KBM-7 (cell line): ENCODE data around the gene CSN2.
A peak's percentile ranks its signal among the peaks of the same experiment; 100 is the strongest.
"Not testable (repeated sequence)": the region's sequence is repeated elsewhere in the genome, so short reads cannot be mapped to it uniquely, and the experiment has no call there.

Source experiments
- DNase-seq: peaks from one replicate; pipeline ENCODE4 v3.0.0-alpha.2; 2015
- in situ Hi-C: fragments of 300-500 bp; cut with MboI; formaldehyde crosslinking; loops from 2 replicates; pipeline ENCODE4 v1.14.3; 2020; ENCODE audit warnings: low sequenced_read_pairs, low pct_unique_long_range_greater_than_20kb, mixed read lengths

Gene CSN2

GRCh38 chr4:69965628-69966027, at the start of gene CSN2:
Gene CSN2 (minus strand): TSS chr4:69965728. CDS start chr4:69960995, 4,733 bp downstream.
- no peak for DNase-seq
- in situ Hi-C loops = no loop called here

GRCh38 chr4:70008771-70009170, 43.2 kb upstream of the CSN2 start:
- in situ Hi-C loops = no loop called here
- no peak for DNase-seq

- DNase-seq = no peak
- in situ Hi-C loops = no loop called here
Measured at GRCh38 chr4:70002507-70002906, 37.0 kb upstream of the CSN2 start.

GRCh38 chr4:70000711-70001110, 35.2 kb upstream of the CSN2 start:
- in situ Hi-C loops = no loop called here
- DNase-seq = no peak

DNA sequence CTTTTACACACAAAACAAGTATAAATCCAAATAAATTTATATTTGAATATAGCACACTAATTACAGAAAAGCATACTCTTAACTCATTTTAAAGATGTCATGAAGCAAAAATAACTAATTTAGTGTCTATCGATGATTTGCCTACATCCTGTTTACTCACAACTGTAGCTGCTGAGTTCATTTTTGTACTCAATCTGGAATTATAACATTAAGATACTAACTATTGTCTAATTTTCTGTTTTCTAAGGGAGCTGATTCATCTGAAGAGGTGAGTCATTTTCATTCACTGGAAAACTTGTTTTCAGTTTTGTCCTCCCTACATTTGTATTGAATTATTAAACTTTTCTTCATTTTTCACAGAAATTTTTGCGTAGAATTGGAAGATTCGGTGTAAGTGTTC, 33.9 kb upstream of the CSN2 start:
- in situ Hi-C loops = no loop called here
- no peak for DNase-seq

- DNase-seq = no peak
- in situ Hi-C loops = no loop called here
Measured at GRCh38 chr4:69995526-69996016, 30.0 kb upstream of the CSN2 start, which contains the start of gene STATH. Gene STATH (plus strand): TSS chr4:69995966. CDS start chr4:69998438, 2,472 bp downstream.

GRCh38 chr4:69994782-69995181, 29.3 kb upstream of the CSN2 start:
- no peak for DNase-seq
- in situ Hi-C loops = no loop called here

DNA sequence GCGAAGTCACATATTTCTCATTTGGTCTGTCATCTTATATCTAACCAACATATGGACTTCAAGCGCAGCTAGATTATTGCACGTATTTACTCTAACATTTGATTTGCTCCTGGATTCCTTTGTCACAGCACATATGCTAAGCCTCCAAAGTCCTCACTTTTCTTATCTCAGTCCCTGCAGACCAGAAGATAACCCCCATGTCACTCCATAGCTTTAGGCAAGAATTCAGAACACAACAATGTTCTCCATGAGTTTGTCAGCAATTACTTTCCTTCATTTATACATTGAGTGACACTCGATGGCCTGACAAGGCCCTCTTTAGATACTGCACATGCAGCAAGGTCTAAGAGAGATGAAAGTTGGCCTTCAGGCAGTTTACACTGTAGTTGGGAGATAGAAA, 25.5 kb upstream of the CSN2 start:
- in situ Hi-C loops = no loop called here

DNA sequence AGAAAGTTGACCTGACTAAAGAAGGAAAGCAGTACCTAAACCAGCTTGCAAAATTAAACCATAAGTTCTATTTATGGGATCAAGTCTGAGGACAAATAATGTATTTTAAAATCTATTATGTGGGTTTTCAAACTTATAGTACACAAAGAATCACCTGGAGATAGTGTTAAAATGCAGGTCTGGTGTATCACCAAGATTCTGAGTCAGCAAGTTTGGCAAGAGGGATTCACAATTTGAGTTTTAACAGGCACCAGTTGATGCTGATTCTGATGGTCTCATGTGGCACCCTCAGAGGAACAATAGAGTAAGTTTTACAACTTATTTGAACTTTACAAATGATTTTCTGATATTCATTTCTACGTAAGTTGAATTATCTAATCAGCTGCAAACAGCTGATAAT, 21.1 kb upstream of the CSN2 start:
- in situ Hi-C loops = no loop called here
- DNase-seq = no peak

More for the DNA sequence above, 25.5 kb upstream of the CSN2 start:
- no peak for DNase-seq

- no peak for DNase-seq
Measured at GRCh38 chr4:69984030-69984443, 18.5 kb upstream of the CSN2 start.

GRCh38 chr4:69977582-69977981, 12.1 kb upstream of the CSN2 start:
- DNase-seq = no peak
- in situ Hi-C loops = no loop called here

More at GRCh38 chr4:69984030-69984443, 18.5 kb upstream of the CSN2 start:
- in situ Hi-C loops = no loop called here

DNA sequence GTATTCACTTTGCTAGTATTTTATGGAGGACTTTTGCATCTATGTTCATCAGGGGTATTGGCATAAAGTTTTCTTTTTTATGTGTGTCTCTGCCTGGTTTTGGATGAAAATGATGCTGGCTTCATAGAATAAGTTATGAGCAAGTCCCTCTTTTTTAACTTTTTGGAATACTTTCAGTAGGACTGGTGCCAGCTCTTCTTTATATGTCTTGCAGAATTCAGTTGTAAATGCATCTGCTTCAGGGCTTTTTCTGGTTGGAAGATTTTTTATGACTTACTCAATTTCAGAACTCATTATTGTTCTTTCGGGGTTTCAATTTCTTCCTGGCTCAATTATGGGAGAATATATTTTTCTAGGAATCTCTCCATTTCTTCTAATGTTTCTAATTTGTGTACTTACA, 9.1 kb upstream of the CSN2 start:
- in situ Hi-C loops = no loop called here
- no peak for DNase-seq

DNA sequence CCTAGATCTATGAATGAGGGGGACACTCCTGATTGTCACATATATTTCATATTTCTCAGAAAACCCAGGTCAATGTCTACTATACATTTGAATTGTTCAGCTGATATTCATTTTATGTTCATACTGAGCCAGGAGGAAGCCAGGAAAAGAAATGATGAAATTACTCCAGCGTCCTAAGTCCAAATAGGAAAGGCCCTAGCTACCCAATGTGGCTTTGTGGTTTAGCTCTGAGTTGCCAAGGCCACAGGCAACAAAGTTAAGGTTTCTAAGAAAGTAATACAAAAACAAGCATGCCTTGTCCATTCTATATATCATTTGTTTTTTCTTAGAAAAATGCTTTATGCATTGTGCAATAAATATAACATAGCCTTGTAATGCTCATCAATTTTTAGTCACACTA, 4.5 kb upstream of the CSN2 start:
- in situ Hi-C loops = no loop called here
- peak; percentile 2 for DNase-seq

- DNase-seq = no peak
- in situ Hi-C loops = no loop called here
Measured at GRCh38 chr4:69957209-69957608, 8.3 kb downstream of the CSN2 start.

DNA sequence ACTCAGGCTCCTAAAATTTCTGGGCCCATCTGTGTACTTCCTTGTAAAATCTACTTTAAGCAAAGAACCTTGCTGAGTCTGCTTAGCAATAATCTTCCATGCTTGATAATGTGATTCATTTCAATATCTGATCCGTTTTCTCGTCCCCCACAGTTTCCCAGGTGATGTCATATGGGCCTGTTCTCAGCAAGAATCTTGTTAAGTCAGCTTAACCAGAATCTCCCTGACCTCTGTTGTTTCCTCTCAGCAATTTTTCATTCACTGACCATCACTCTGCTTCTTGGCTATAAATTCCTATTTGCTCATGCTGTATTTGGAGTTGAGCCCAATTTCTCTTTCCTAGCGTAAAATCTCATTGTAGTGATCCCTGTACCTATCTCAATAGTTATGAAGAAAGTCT, 13.9 kb downstream of the CSN2 start:
- in situ Hi-C loops = no loop called here
- DNase-seq = no peak

- no peak for DNase-seq
- in situ Hi-C loops = no loop called here
Measured at GRCh38 chr4:69936566-69936965, 29.0 kb downstream of the CSN2 start.

DNA sequence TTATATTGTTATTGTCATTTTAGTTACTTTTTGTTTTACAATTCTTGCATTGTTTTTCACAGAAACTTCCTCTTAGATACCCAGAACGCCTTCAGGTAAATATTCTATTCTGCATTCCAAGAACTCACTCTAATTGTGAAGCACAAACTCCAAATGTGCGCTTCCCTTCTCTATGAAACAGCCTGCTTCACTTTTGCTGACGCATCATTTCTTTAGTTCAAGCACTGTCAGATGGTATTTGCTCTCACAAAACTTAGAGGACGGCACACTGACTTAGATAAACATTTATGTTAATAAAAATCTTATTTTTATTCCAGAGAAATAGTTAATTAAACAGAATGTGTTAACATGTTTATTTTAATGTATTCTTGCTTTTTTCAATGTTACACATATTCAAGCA, 31.4 kb downstream of the CSN2 start:
- no peak for DNase-seq
- in situ Hi-C loops = no loop called here

GRCh38 chr4:69930768-69931167, 34.8 kb downstream of the CSN2 start, which contains the start of gene CSN1S1:
Gene CSN1S1 (plus strand): TSS chr4:69931068. CDS start chr4:69932556, 1,488 bp downstream.
- in situ Hi-C loops = no loop called here
- DNase-seq = no peak

GRCh38 chr4:69923782-69924410, 41.6 kb downstream of the CSN2 start:
- in situ Hi-C loops, DNase-seq: not testable (repeated sequence)

GRCh38 chr4:69920874-69921273, 44.7 kb downstream of the CSN2 start:
- in situ Hi-C loops = no loop called here
- DNase-seq = no peak
